PC-9 (cell line): Measurements from ENCODE around the gene KCNH8.

Source experiments
- EZH2 ChIP-seq: fragments of 200-600 bp; sonication (generic); IDR thresholded peaks from 2 replicates; pipeline ENCODE4 v1.8.0; 2017; ENCODE audit warnings: antibody characterized with exemption, low read depth
- TF ChIP-seq, protein P1 (sequence below): fragments of 200-600 bp; sonication (generic); conservative IDR thresholded peaks from 2 replicates; pipeline ENCODE4 v1.6.1; 2017; ENCODE audit warnings: mixed run types, antibody characterized with exemption, mild to moderate bottlenecking, moderate library complexity

DNA sequence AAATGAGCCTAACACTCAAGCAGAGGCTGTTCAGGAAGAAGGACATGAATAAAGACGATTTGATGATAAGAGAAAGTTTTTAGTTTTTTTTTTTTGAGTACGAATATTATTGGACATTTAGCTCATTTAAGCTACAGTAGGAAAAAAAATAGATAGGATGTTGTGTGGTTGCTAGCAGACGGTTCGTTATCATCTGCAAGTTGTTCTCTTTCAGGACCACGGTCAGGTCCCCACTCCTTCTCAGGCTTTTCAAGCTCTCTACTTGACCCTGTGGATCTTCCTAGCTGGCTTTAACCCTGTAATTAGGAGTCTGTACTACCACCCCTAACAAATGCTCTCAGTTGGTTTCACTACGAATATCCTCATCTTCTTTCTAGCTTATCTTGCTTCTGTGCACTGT lies 1.1 kb downstream of the KCNH8 start:
- TF ChIP-seq, protein P1, sequence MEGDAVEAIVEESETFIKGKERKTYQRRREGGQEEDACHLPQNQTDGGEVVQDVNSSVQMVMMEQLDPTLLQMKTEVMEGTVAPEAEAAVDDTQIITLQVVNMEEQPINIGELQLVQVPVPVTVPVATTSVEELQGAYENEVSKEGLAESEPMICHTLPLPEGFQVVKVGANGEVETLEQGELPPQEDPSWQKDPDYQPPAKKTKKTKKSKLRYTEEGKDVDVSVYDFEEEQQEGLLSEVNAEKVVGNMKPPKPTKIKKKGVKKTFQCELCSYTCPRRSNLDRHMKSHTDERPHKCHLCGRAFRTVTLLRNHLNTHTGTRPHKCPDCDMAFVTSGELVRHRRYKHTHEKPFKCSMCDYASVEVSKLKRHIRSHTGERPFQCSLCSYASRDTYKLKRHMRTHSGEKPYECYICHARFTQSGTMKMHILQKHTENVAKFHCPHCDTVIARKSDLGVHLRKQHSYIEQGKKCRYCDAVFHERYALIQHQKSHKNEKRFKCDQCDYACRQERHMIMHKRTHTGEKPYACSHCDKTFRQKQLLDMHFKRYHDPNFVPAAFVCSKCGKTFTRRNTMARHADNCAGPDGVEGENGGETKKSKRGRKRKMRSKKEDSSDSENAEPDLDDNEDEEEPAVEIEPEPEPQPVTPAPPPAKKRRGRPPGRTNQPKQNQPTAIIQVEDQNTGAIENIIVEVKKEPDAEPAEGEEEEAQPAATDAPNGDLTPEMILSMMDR: no peak
- no peak for TF ChIP-seq EZH2
